ENCODE data around the gene RBM20. TPM values are rescaled to one million over a fixed set of nuclear protein-coding genes. Genes with fewer than 3 reads are reported as not detected.

RBM20 gene
- total RNA-seq, 1 donor from 2014 or later, result 1.0 TPM

GRCh38 chr10:110684800-110685446, 40.8 kb downstream of the RBM20 start:
- H3K9me3 Mint-ChIP-seq (ENCODE audit: unreplicated experiment), result no peaks in the 10 kb centered on the region
- peaks cover 11% of the 10 kb centered on the region for H3K4me1 Mint-ChIP-seq (ENCODE audit: unreplicated experiment)
- TF ChIP-seq, protein P1, sequence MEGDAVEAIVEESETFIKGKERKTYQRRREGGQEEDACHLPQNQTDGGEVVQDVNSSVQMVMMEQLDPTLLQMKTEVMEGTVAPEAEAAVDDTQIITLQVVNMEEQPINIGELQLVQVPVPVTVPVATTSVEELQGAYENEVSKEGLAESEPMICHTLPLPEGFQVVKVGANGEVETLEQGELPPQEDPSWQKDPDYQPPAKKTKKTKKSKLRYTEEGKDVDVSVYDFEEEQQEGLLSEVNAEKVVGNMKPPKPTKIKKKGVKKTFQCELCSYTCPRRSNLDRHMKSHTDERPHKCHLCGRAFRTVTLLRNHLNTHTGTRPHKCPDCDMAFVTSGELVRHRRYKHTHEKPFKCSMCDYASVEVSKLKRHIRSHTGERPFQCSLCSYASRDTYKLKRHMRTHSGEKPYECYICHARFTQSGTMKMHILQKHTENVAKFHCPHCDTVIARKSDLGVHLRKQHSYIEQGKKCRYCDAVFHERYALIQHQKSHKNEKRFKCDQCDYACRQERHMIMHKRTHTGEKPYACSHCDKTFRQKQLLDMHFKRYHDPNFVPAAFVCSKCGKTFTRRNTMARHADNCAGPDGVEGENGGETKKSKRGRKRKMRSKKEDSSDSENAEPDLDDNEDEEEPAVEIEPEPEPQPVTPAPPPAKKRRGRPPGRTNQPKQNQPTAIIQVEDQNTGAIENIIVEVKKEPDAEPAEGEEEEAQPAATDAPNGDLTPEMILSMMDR (IDR thresholded peaks at IDR 0.05; ENCODE audit: unreplicated experiment), result no peak
- H3K36me3 Mint-ChIP-seq (ENCODE audit: low read depth, unreplicated experiment), result no peaks in the 10 kb centered on the region
- no peaks in the 10 kb centered on the region for H3K27me3 Mint-ChIP-seq (ENCODE audit: unreplicated experiment)
- no peak for DNase-seq (ENCODE audit: low spot score)
- no peak overlapping the region for H3K27ac Mint-ChIP-seq (ENCODE audit: unreplicated experiment)
- H3K4me3 Mint-ChIP-seq (ENCODE audit: unreplicated experiment), result no peak overlapping the region

DNA sequence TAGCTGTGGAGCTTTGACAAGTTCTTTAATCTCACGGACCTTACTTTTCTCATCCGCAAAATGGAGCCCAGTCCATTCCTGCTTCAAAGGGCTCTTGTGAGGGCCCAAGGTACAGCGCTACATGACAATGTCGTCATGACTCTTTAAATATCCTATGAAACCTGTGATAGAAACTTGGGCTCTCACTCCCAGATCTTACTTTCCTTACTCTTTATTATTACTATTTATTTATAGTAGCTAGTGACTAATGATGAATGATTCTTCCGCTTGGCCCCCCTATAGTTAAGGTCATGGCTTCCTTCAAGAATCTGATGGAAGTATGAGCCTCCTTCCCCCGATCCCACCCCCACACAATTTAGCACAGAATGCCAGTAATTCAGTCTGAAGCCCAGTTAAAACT, 41.9 kb downstream of the RBM20 start:
- Mint-ChIP-seq H3K36me3 (ENCODE audit: low read depth, unreplicated experiment) (no peaks in the 10 kb centered on the region), H3K27me3 (ENCODE audit: unreplicated experiment) (no peaks in the 10 kb centered on the region), H3K4me3 (ENCODE audit: unreplicated experiment) (no peak overlapping the region), H3K4me1 (ENCODE audit: unreplicated experiment) (peaks cover 1% of the 10 kb centered on the region), H3K27ac (ENCODE audit: unreplicated experiment) (no peak overlapping the region), H3K9me3 (ENCODE audit: unreplicated experiment) (no peaks in the 10 kb centered on the region)
- no peak for DNase-seq (ENCODE audit: low spot score)
- TF ChIP-seq, protein P1 (IDR thresholded peaks at IDR 0.05; ENCODE audit: unreplicated experiment), result no peak

DNA sequence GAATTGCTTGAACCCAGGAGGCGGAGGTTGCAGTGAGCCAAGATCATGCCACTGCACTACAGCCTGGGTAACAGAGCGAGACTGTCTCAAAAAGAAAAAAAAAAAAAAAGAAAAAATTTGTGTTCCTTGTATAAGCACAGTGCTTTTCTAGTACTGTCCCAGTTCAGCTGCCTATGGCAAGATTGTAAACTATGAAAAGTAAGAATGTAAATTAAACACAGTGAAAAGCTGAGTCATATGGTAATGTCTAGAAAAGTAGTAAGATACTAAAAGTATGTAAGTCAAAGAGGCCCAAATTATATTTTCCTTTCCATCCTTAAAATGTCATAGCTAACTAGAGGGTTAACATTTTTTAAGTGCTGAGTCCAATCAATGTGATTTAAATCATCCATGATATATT, 42.8 kb downstream of the RBM20 start:
- H3K36me3 Mint-ChIP-seq (ENCODE audit: low read depth, unreplicated experiment), result no peaks in the 10 kb centered on the region
- TF ChIP-seq, protein P1 (IDR thresholded peaks at IDR 0.05; ENCODE audit: unreplicated experiment), result no peak
- H3K4me1 Mint-ChIP-seq (ENCODE audit: unreplicated experiment), result no peaks in the 10 kb centered on the region
- no peaks in the 10 kb centered on the region for H3K27me3 Mint-ChIP-seq (ENCODE audit: unreplicated experiment)
- DNase-seq (ENCODE audit: low spot score), result no peak
- H3K4me3 Mint-ChIP-seq (ENCODE audit: unreplicated experiment), result no peak overlapping the region
- no peaks in the 10 kb centered on the region for H3K9me3 Mint-ChIP-seq (ENCODE audit: unreplicated experiment)
- H3K27ac Mint-ChIP-seq (ENCODE audit: unreplicated experiment), result no peak overlapping the region

DNA sequence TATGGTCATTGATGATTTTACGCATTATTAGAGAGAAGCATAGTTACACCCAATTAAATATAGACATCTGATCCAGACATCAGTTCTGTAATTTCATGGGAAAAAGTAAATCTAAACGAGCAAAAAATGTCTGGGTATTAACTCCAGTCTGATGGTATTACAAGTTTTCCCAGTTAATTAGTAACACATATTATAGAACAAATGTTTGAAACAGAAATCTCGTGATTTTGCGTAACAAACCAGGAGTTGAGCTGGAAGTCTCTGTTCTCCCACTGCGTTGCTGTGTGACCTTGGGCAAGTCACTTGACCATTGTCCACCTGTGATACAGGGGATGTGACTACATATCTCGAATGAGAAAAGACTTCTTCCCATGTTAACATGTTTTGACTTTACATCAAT, 43.3 kb downstream of the RBM20 start:
- no peak for DNase-seq (ENCODE audit: low spot score)
- Mint-ChIP-seq H3K4me1 (ENCODE audit: unreplicated experiment) (no peaks in the 10 kb centered on the region), H3K9me3 (ENCODE audit: unreplicated experiment) (no peaks in the 10 kb centered on the region), H3K27ac (ENCODE audit: unreplicated experiment) (no peak overlapping the region), H3K36me3 (ENCODE audit: low read depth, unreplicated experiment) (no peaks in the 10 kb centered on the region), H3K27me3 (ENCODE audit: unreplicated experiment) (no peaks in the 10 kb centered on the region), H3K4me3 (ENCODE audit: unreplicated experiment) (no peak overlapping the region)
- TF ChIP-seq, protein P1 (IDR thresholded peaks at IDR 0.05; ENCODE audit: unreplicated experiment), result no peak

GRCh38 chr10:110691139-110691538, 47.0 kb downstream of the RBM20 start:
- Mint-ChIP-seq H3K4me1 (ENCODE audit: unreplicated experiment) (no peaks in the 10 kb centered on the region), H3K27me3 (ENCODE audit: unreplicated experiment) (no peaks in the 10 kb centered on the region), H3K36me3 (ENCODE audit: low read depth, unreplicated experiment) (no peaks in the 10 kb centered on the region), H3K9me3 (ENCODE audit: unreplicated experiment) (no peaks in the 10 kb centered on the region), H3K27ac (ENCODE audit: unreplicated experiment) (no peak overlapping the region), H3K4me3 (ENCODE audit: unreplicated experiment) (no peak overlapping the region)
- TF ChIP-seq, protein P1 (IDR thresholded peaks at IDR 0.05; ENCODE audit: unreplicated experiment), result no peak
- no peak for DNase-seq (ENCODE audit: low spot score)
